Esophagus mucosa (tissue), 1 donor: Measurements from ENCODE around the gene MPP2. TPM values are rescaled to one million over a fixed set of nuclear protein-coding genes. Genes with fewer than 3 reads are reported as not detected.
A peak's percentile ranks its signal among the peaks of the same experiment; 100 is the strongest.
"Not testable (repeated sequence)": the region's sequence is repeated elsewhere in the genome, so short reads cannot be mapped to it uniquely, and the experiment has no call there.

Source experiments
- ATAC-seq: fragments of 200-7000 bp; cut with Tn5 transposase; one replicate; pipeline ENCODE4 v1.9.1; 2020
- total RNA-seq: library from RNA; stranded (reverse); gene quantifications from one replicate; pipeline ENCODE4 v1.2.4, GENCODE V29; 2023
- donor health status: DM: yes; HTN: yes; CAD: no.

Gene MPP2
- total RNA-seq, 1 donor from 2014 or later = 0.32 TPM

- no peak for ATAC-seq
These were observed 63.1 kb downstream of the MPP2 start for GRCh38 chr17:43844241-43844640.

GRCh38 chr17:43842975-43843325 is 64.4 kb downstream of the MPP2 start:
- ATAC-seq = no peak

- ATAC-seq = not testable (repeated sequence)
These were observed 65.0 kb downstream of the MPP2 start for GRCh38 chr17:43842091-43842974.

GRCh38 chr17:43841282-43841681 is 66.1 kb downstream of the MPP2 start:
- ATAC-seq = no peak

GRCh38 chr17:43840814-43841213 is 66.5 kb downstream of the MPP2 start:
- ATAC-seq = no peak

- ATAC-seq = peak; percentile 88
These were observed 67.6 kb downstream of the MPP2 start for GRCh38 chr17:43839670-43840108.

GRCh38 chr17:43834106-43834505 is 73.2 kb downstream of the MPP2 start:
- no peak for ATAC-seq

- peak; percentile 94 for ATAC-seq
These were observed 74.1 kb downstream of the MPP2 start, which contains the start of gene MPP3 for GRCh38 chr17:43832976-43833829. MPP3 (minus strand) TSS chr17:43833146; CDS start chr17:43831906, 1,240 bp downstream.

GRCh38 chr17:43832168-43832975 is 75.0 kb downstream of the MPP2 start:
- peak; percentile 72 for ATAC-seq

GRCh38 chr17:43831633-43832032 is 75.7 kb downstream of the MPP2 start:
- ATAC-seq = no peak

GRCh38 chr17:43830510-43831140 is 76.7 kb downstream of the MPP2 start:
- no peak for ATAC-seq

GRCh38 chr17:43829738-43830137 is 77.6 kb downstream of the MPP2 start:
- ATAC-seq = no peak

- no peak for ATAC-seq
These were observed 79.7 kb downstream of the MPP2 start for GRCh38 chr17:43827596-43827995.

GRCh38 chr17:43826206-43826605 is 81.1 kb downstream of the MPP2 start:
- no peak for ATAC-seq

- ATAC-seq = no peak
These were observed 81.8 kb downstream of the MPP2 start for GRCh38 chr17:43825567-43825966.

Other genes with a start within 250 kb of the MPP2 start
- gene MEOX1, start 245.6 kb downstream of the MPP2 start, total RNA-seq = 1.2 TPM
- gene SOST, start 148.7 kb downstream of the MPP2 start, total RNA-seq = not detected
- gene DUSP3, start 128.6 kb downstream of the MPP2 start, total RNA-seq = 36.3 TPM
- gene CFAP97D1, start 127.1 kb downstream of the MPP2 start, total RNA-seq = not detected
- gene MPP3, start 74.4 kb downstream of the MPP2 start, total RNA-seq = 2.8 TPM
- gene CD300LG, start 60.4 kb downstream of the MPP2 start, total RNA-seq = 0.28 TPM
- gene PPY, start 34.9 kb upstream of the MPP2 start, total RNA-seq = not detected
- not detected for gene PYY, start 46.4 kb upstream of the MPP2 start, total RNA-seq
- 2.4 TPM for gene NAGS, start 97.1 kb upstream of the MPP2 start, total RNA-seq
- gene TMEM101, start 107.4 kb upstream of the MPP2 start, total RNA-seq = 23.2 TPM
- gene LSM12, start 159.1 kb upstream of the MPP2 start, total RNA-seq = 41.8 TPM
- gene G6PC3, start 163.2 kb upstream of the MPP2 start, total RNA-seq = 24.0 TPM
- gene HDAC5, start 216.1 kb upstream of the MPP2 start, total RNA-seq = 32.0 TPM
- gene HROB, start 234.4 kb upstream of the MPP2 start, total RNA-seq = 6.3 TPM